Esophagus muscularis mucosa (tissue), 4 donors: ENCODE measurements around the gene IQGAP1.
A peak's percentile ranks its signal among the peaks of the same experiment; 100 is the strongest.

Experiments used
- CTCF ChIP-seq, 3 experiments: fragments of 200-600 bp in 2 of 3; fragments of 450-650 bp in 1 of 3; sonication (generic) in 2 of 3; IDR thresholded peaks; one replicate each; pipeline ENCODE4 v1.5.1; 2017 to 2019; ENCODE audit warnings: antibody characterized with exemption in 3 of 3, mild to moderate bottlenecking in 2 of 3, moderate library complexity in 1 of 3
- EP300 ChIP-seq: sonication (generic); formaldehyde crosslinking; IDR thresholded peaks from one replicate; pipeline ENCODE4 v1.6.1; 2017; ENCODE audit warnings: antibody characterized with exemption
- POLR2A ChIP-seq: fragments of 450-650 bp; IDR thresholded peaks from one replicate; pipeline ENCODE4 v1.6.1; 2017; ENCODE audit warnings: antibody characterized with exemption, moderate library complexity, mild to moderate bottlenecking, low read depth
- POLR2AphosphoS5 ChIP-seq, 2 donors: sonication (generic); formaldehyde crosslinking; IDR thresholded peaks; one replicate each; pipeline ENCODE4 v1.6.1; 2017; ENCODE audit warnings: antibody characterized with exemption in 2 of 2

GRCh38 chr15:90419738-90420406 lies 31.8 kb downstream of the IQGAP1 start:
- peak; percentile 73 for TF ChIP-seq EP300
- no peak for TF ChIP-seq CTCF (IDR thresholded peaks at IDR 0.05)
- no peak for TF ChIP-seq POLR2A
- peak; percentile 39 to 70 for TF ChIP-seq POLR2AphosphoS5 (IDR thresholded peaks at IDR 0.05)
